Endometrial microvascular endothelial cells (primary cell): Measurements from ENCODE around the gene TOX3. TPM values are rescaled to one million over a fixed set of nuclear protein-coding genes. Genes with fewer than 3 reads are reported as not detected.

Source experiments
- in situ Hi-C: cut with HindIII; loops from 2 replicates; pipeline ENCODE4 v1.10.0; 2017; ENCODE audit warnings: low sequenced_read_pairs, low pct_unique_long_range_greater_than_20kb; ENCODE audit errors: inconsistent ontology term
- total RNA-seq: library from RNA; depleted of rRNA; stranded (reverse); fragments of >200 nt; gene quantifications from one replicate; pipeline ENCODE4 v1.2.3, GENCODE V29; 2015; ENCODE audit errors: inconsistent ontology term

Gene TOX3
- total RNA-seq, 1 donor from 2014 or later = not detected

- in situ Hi-C loops = no loop called here
Measured at GRCh38 chr16:52434224-52434623, 112.7 kb downstream of the TOX3 start.

DNA sequence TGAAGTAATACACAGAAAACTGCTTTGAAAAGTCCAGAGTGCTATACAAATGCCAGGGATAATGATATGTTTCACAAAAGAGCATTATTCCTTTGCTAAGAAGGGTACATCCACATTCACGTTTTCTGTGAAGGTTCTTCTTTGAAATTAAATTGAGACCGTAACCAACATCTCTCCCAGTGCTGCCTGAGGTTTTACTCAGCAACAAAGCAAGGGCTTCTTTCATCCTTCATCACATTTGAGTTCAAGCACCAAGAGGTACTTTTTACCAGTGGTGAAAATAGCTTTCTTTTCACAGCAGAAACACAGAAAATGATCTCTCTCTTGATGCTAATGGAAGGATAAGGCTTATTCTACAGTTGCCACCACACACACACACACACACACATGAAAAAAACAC, 113.3 kb downstream of the TOX3 start:
- in situ Hi-C loops = no loop called here

DNA sequence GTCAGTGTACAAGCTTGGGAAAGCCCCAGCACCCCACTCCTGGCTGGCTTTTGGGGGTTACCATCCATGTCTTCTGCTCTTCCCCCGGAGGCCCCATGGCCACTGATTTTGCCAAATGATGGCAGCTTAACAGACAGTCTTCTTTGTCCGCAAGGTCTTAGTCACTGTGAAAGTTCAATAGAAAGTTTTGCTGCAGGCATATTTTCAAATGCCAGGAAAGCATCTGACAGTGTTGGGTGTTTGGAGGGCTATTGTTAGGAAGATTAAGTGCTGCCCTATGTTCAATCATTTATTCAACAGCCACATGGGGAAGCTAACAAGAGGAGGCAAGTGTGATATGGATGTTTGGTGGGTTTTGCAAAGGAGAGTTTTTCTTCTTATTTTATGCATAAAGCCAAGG, 122.4 kb downstream of the TOX3 start:
- in situ Hi-C loops = no loop called here

- in situ Hi-C loops = no loop called here
Measured at GRCh38 chr16:52422307-52422706, 124.6 kb downstream of the TOX3 start.

- in situ Hi-C loops = no loop called here
Measured at GRCh38 chr16:52418201-52418600, 128.7 kb downstream of the TOX3 start.

DNA sequence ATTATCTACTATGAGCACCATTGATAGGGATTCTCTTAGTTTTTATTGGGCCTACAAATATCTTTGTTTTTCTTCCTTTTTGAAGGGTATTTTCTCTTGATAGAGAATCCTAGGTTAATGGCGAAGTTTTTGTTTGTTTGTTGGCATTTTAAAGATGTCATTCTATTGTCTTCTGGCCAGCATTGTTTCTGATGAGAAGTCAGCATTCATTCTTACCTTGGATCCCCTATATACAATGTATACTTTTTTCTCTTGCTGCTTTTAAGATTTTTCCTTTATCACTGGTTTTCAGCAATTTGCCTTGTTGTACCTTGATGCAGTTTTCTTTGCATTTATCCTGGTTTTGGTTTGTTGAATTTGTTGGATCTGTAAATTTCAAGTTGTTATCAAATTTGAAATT, 130.1 kb downstream of the TOX3 start:
- in situ Hi-C loops = no loop called here

GRCh38 chr16:52411011-52411410, 135.9 kb downstream of the TOX3 start:
- in situ Hi-C loops = no loop called here

GRCh38 chr16:52408191-52408845, 138.6 kb downstream of the TOX3 start:
- in situ Hi-C loops = no loop called here

- in situ Hi-C loops = no loop called here
Measured at GRCh38 chr16:52407778-52408177, 139.2 kb downstream of the TOX3 start.

DNA sequence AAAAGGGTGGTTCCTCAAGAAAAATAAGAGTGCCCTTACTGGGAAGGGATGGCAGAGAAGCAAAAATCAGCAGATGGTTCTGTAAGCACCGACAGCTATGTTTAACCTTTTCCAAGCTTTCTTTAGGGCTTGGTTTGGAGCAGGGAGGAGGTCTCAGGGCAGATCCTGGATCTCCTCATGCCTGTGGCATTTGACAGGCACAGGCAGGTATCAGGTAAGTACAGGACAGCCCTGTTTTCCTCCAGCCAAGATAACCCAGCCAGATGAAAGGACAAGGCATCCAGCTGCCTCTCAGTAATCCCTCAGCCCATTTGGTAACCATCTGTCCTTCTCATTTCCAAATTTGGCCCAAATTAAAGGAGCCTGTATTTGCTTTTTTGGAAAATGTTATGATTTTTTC, 141.5 kb downstream of the TOX3 start:
- in situ Hi-C loops = no loop called here

- in situ Hi-C loops = no loop called here
Measured at GRCh38 chr16:52404546-52404945, 142.4 kb downstream of the TOX3 start.

- in situ Hi-C loops = no loop called here
Measured at GRCh38 chr16:52399116-52399515, 147.8 kb downstream of the TOX3 start.

DNA sequence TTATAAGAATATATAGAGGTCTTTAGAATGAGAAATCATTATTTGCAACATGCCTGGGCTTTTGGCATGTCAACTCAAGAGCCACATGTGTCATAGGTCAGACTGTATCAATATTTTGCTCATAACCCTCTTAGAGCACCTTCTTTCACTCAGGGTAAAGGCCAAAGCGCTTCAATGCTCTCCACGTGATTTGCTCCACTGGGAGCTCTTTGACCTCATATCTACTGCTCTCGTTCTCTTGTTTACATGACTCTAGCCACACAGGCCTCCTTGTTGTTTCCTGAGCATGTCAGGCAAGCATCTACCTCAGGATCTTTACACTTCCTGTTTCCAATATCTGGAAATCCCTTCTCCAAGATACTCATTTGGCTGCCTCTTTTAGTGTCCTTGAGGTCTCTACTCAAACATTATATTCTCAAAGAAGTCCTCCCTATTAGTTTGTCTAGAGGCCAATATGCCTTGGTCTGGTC, 148.4 kb downstream of the TOX3 start:
- in situ Hi-C loops = no loop called here

- in situ Hi-C loops = no loop called here
Measured at GRCh38 chr16:52398021-52398420, 148.9 kb downstream of the TOX3 start.

DNA sequence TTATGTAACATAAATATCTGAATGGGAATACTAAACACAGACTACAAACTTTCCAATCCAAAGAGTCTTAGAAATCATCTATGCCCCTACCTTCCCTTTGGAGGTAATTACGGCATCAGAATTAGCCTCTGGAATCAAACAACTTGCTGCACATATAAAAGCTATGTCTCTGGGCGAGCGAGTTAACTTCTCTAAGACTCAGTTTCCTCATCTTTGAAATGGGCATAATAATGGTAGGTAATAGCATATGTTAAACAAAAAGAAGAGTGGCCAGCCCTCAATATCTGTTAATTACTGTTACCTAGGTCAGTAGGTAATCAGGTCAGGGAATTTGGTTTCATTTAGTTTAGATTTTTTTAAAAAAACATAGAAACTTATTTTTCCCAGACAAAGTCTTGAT, 153.5 kb downstream of the TOX3 start:
- in situ Hi-C loops = no loop called here

DNA sequence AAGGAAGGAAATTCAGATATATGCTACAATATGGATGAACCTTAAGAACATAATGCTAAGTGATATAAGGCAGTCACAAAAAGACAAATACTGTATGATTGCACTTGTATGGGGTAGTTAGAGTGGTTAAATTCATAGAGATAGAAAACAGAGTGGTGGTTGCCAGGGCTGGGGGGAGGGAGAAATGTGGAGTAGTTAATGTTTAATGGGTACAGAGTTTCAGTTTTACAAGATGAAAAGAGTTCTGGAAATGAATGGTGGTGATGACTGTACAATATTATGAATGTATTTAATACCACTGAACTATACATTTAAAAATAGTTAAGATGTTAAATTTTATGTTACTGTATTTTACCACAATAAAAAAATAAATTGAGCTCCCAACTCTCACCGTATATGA, 157.9 kb downstream of the TOX3 start:
- in situ Hi-C loops = no loop called here
